ENCODE results near the gene ETS2.

DNA sequence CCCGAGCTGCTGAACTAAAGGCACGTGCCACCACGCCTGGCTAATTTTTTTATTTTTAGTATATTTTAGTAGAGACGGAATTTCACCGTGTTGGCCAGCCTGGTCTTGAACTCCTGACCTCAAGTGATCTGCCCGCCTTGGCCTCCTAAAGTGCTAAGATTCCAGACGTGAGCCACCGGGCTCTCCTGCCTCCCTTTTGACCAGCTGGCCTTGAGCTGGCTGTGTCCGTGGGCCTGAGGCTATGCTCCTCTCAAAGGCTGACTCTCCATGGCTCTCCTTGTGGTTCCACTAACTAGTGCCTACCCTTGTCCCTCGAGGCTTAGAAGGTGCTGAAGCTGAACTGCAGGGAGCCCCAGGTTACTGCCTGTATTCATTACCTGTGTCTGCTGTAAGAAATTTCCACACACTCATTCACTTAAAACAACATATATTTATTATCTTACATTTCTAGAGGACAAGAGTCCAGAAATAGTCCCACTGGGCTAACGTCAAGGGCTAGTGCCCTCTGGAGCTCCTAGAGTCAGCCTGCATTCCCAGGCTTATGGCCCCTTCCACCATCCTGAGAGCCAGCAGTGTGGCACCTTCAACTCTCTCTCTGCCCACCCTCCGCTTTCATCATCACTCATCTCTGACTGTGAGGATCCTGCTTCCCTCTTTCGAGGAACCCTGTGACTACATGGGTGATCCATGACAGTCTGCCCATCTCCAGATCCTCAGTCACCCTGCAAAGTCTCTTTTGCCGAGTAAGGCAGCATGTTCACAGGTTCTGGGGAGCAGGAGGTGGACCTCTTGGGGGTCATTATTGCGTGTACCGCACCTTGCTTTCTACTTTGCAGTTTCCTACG lies 34.9 kb downstream of the ETS2 start:
- TF ChIP-seq CTCF (conservative IDR thresholded peaks at IDR 0.05) = no peak
- no peak for TF ChIP-seq ZFX (IDR thresholded peaks at IDR 0.05)
